Measurements from ENCODE around the gene GCN1. TPM values are rescaled to one million over a fixed set of nuclear protein-coding genes. Genes with fewer than 3 reads are reported as not detected.
"Not testable (repeated sequence)": the region's sequence is repeated elsewhere in the genome, so short reads cannot be mapped to it uniquely, and the experiment has no call there.

GCN1 gene
- total RNA-seq, 2 experiments from 2014 or later: 86.0 to 94.3 TPM

GRCh38 chr12:120237360-120238171 lies 43.1 kb upstream of the GCN1 start:
- H3K27me3 Mint-ChIP-seq: no peaks in the 10 kb centered on the region
- H3K27ac Mint-ChIP-seq: peak overlapping the region; percentile 31
- CTCF ChIA-PET: interaction anchor here (0.5 to 6.3 kb wide), 6 partner anchors 9 to 519 kb away, joined by 3 to 58 read pairs (median 4); partner anchors contain the start of gene PXN
- no peak for DNase-seq
- POLR2A ChIA-PET: interaction anchor here (0.8 to 5.0 kb wide), 10 partner anchors 8 to 54 kb away, joined by 3 to 47 read pairs (median 10); partner anchors contain the start of genes PXN, RNU4-1, RNU4-2 and RPLP0
- H3K4me3 Mint-ChIP-seq: no peak overlapping the region
- no peaks in the 10 kb centered on the region for H3K9me3 Mint-ChIP-seq
- peaks cover 41% of the 10 kb centered on the region for H3K36me3 Mint-ChIP-seq (ENCODE audit: low read depth)
- peaks cover 82% of the 10 kb centered on the region for H3K4me1 Mint-ChIP-seq

- Mint-ChIP-seq H3K4me1 (peaks cover 84% of the 10 kb centered on the region), H3K36me3 (ENCODE audit: low read depth) (peaks cover 43% of the 10 kb centered on the region)
- not testable (repeated sequence) for H3K4me3 Mint-ChIP-seq, H3K9me3 Mint-ChIP-seq, H3K27me3 Mint-ChIP-seq, H3K27ac Mint-ChIP-seq, DNase-seq
- CTCF ChIA-PET: interaction anchor here (1.2 to 6.3 kb wide), 5 partner anchors 10 to 29 kb away, joined by 3 to 58 read pairs (median 13); partner anchors contain the start of gene PXN
- POLR2A ChIA-PET: interaction anchor here (1.2 to 5.0 kb wide), 7 partner anchors 11 to 55 kb away, joined by 8 to 47 read pairs (median 12); partner anchors contain the start of genes PXN, RNU4-1, RNU4-2 and RPLP0
Measured at GRCh38 chr12:120236809-120237208, 42.3 kb upstream of the GCN1 start.

GRCh38 chr12:120235369-120236323 lies 41.1 kb upstream of the GCN1 start:
- Mint-ChIP-seq H3K9me3 (no peaks in the 10 kb centered on the region), H3K27me3 (no peaks in the 10 kb centered on the region), H3K4me1 (peaks cover 85% of the 10 kb centered on the region), H3K4me3 (no peak overlapping the region), H3K36me3 (ENCODE audit: low read depth) (peaks cover 41% of the 10 kb centered on the region), H3K27ac (peak overlapping the region; percentile 53)
- ChIA-PET CTCF (interaction anchor here (0.6 to 6.3 kb wide), 9 partner anchors 9 to 33 kb away, joined by 3 to 58 read pairs (median 6); partner anchors contain the start of gene PXN), POLR2A (interaction anchor here (1.0 to 5.0 kb wide), 10 partner anchors 13 to 56 kb away, joined by 3 to 47 read pairs (median 6); partner anchors contain the start of genes PXN, RNU4-1, RNU4-2 and RPLP0)
- DNase-seq: no peak

GRCh38 chr12:120234643-120235368 lies 40.3 kb upstream of the GCN1 start:
- Mint-ChIP-seq H3K4me1 (peaks cover 85% of the 10 kb centered on the region), H3K4me3 (no peak overlapping the region), H3K36me3 (ENCODE audit: low read depth) (peaks cover 39% of the 10 kb centered on the region), H3K27me3 (no peaks in the 10 kb centered on the region), H3K27ac (no peak overlapping the region), H3K9me3 (no peaks in the 10 kb centered on the region)
- ChIA-PET POLR2A (interaction anchor here (1.0 to 5.0 kb wide), 8 partner anchors 13 to 57 kb away, joined by 3 to 47 read pairs (median 4); partner anchors contain the start of genes PXN, RNU4-1, RNU4-2 and RPLP0), CTCF (interaction anchor here (0.9 to 6.3 kb wide), 6 partner anchors 8 to 31 kb away, joined by 3 to 58 read pairs (median 8); partner anchors contain the start of gene PXN)
- DNase-seq: no peak

GRCh38 chr12:120231316-120232011 lies 36.9 kb upstream of the GCN1 start:
- peak overlapping the region; percentile 94 for H3K27ac Mint-ChIP-seq

GRCh38 chr12:120230974-120231315 lies 36.4 kb upstream of the GCN1 start:
- ChIA-PET CTCF (interaction anchor here (1.3 to 9.7 kb wide), 7 partner anchors 9 to 71 kb away, joined by 4 to 561 read pairs (median 81); partner anchors contain the start of genes PXN, RNU4-1, RNU4-2 and RPLP0), POLR2A (interaction anchor here (0.6 to 10.3 kb wide), 10 partner anchors 9 to 238 kb away, joined by 3 to 330 read pairs (median 5); partner anchors contain the start of genes PXN, RNU4-1, RNU4-2 and RPLP0)
- peaks cover 98% of the 10 kb centered on the region for H3K4me1 Mint-ChIP-seq
- peaks cover 44% of the 10 kb centered on the region for H3K36me3 Mint-ChIP-seq (ENCODE audit: low read depth)
- H3K27ac Mint-ChIP-seq: peak overlapping the region; percentile 94
- no peak for DNase-seq
- no peaks in the 10 kb centered on the region for H3K27me3 Mint-ChIP-seq
- no peaks in the 10 kb centered on the region for H3K9me3 Mint-ChIP-seq
- peak overlapping the region; percentile 66 for H3K4me3 Mint-ChIP-seq

More at GRCh38 chr12:120231316-120232011, 36.9 kb upstream of the GCN1 start:
- Mint-ChIP-seq H3K36me3 (ENCODE audit: low read depth) (peaks cover 39% of the 10 kb centered on the region), H3K4me3 (peak overlapping the region; percentile 66), H3K9me3 (no peaks in the 10 kb centered on the region), H3K27me3 (no peaks in the 10 kb centered on the region), H3K4me1 (peaks cover 96% of the 10 kb centered on the region)
- POLR2A ChIA-PET: interaction anchor here (0.6 to 10.3 kb wide), 10 partner anchors 9 to 237 kb away, joined by 3 to 330 read pairs (median 5); partner anchors contain the start of genes PXN, RNU4-1, RNU4-2 and RPLP0
- DNase-seq: peak; percentile 82
- CTCF ChIA-PET: interaction anchor here (1.3 to 9.7 kb wide), 7 partner anchors 8 to 71 kb away, joined by 4 to 561 read pairs (median 81); partner anchors contain the start of genes PXN, RNU4-1, RNU4-2 and RPLP0

- H3K36me3 Mint-ChIP-seq (ENCODE audit: low read depth): peaks cover 45% of the 10 kb centered on the region
- POLR2A ChIA-PET: interaction anchor here (0.9 to 10.3 kb wide), 8 partner anchors 10 to 238 kb away, joined by 3 to 330 read pairs (median 82); partner anchors contain the start of genes PXN, RNU4-1, RNU4-2 and RPLP0
- H3K27ac Mint-ChIP-seq: peak overlapping the region; percentile 94
- CTCF ChIA-PET: interaction anchor here (1.3 to 9.7 kb wide), 7 partner anchors 9 to 72 kb away, joined by 4 to 561 read pairs (median 81); partner anchors contain the start of genes PXN, RNU4-1, RNU4-2 and RPLP0
- no peak for DNase-seq
- peak overlapping the region; percentile 66 for H3K4me3 Mint-ChIP-seq
- H3K4me1 Mint-ChIP-seq: peaks cover 98% of the 10 kb centered on the region
- no peaks in the 10 kb centered on the region for H3K27me3 Mint-ChIP-seq
- H3K9me3 Mint-ChIP-seq: no peaks in the 10 kb centered on the region
Measured at GRCh38 chr12:120230326-120230973, 35.9 kb upstream of the GCN1 start.

- Mint-ChIP-seq H3K4me1 (peaks cover 97% of the 10 kb centered on the region), H3K27me3 (no peaks in the 10 kb centered on the region), H3K36me3 (ENCODE audit: low read depth) (peaks cover 44% of the 10 kb centered on the region), H3K27ac (peak overlapping the region; percentile 94), H3K4me3 (no peak overlapping the region), H3K9me3 (no peaks in the 10 kb centered on the region)
- ChIA-PET POLR2A (interaction anchor here (0.9 to 10.3 kb wide), 7 partner anchors 9 to 112 kb away, joined by 3 to 330 read pairs (median 159); partner anchors contain the start of genes PXN, RNU4-1, RNU4-2 and RPLP0), CTCF (interaction anchor here (2.3 to 9.7 kb wide), 5 partner anchors 10 to 61 kb away, joined by 7 to 561 read pairs (median 92); partner anchors contain the start of genes PXN, RNU4-1, RNU4-2 and RPLP0)
- no peak for DNase-seq
Measured at GRCh38 chr12:120229487-120230325, 35.2 kb upstream of the GCN1 start.

- H3K27ac Mint-ChIP-seq: peak overlapping the region; percentile 94
Measured at GRCh38 chr12:120229071-120229486, 34.6 kb upstream of the GCN1 start.

More at GRCh38 chr12:120229071-120229486, 34.6 kb upstream of the GCN1 start:
- CTCF ChIA-PET: interaction anchor here (1.1 to 9.7 kb wide), 16 partner anchors 10 to 97 kb away, joined by 3 to 561 read pairs (median 8); partner anchors contain the start of genes PXN, RNU4-1, RNU4-2 and RPLP0
- Mint-ChIP-seq H3K4me1 (peaks cover 91% of the 10 kb centered on the region), H3K9me3 (no peaks in the 10 kb centered on the region), H3K4me3 (no peak overlapping the region), H3K27me3 (no peaks in the 10 kb centered on the region), H3K36me3 (ENCODE audit: low read depth) (peaks cover 49% of the 10 kb centered on the region)
- DNase-seq: no peak
- POLR2A ChIA-PET: interaction anchor here (1.0 to 10.3 kb wide), 7 partner anchors 9 to 111 kb away, joined by 3 to 330 read pairs (median 159); partner anchors contain the start of genes PXN, RNU4-1, RNU4-2 and RPLP0
